MCF 10A (cell line): Measurements from ENCODE around the gene IFNL3. TPM values are rescaled to one million over a fixed set of nuclear protein-coding genes. Genes with fewer than 3 reads are reported as not detected.

Experiments
- BruUV-seq: library from RNA; stranded (reverse); fragments of 400-500 nt; replicated peaks from 2 replicates; lab custom pipeline; 2021; lab: Mats Ljungman, UMichigan
- CTCF ChIA-PET: fragments of 300-600 bp; sonication (Branson Sonifier 250); formaldehyde crosslinking; extraction: SDS; loops from one replicate; lab custom pipeline; 2021; ENCODE audit warnings: antibody characterized with exemption, inconsistent platforms; lab: Yijun Ruan, JAX
- POLR2A ChIA-PET: fragments of 300-600, 350-650 bp; sonication (Branson Sonifier 250); formaldehyde crosslinking; extraction: SDS; loops from one replicate; lab custom pipeline; 2020; ENCODE audit warnings: antibody characterized with exemption, inconsistent platforms; lab: Yijun Ruan, JAX
- DNase-seq: peaks from one replicate; pipeline ENCODE4 v3.0.0-alpha.2; 2018; ENCODE audit not compliant: unreplicated experiment
- H3K27ac Mint-ChIP-seq: one replicate; pipeline ENCODE4 v1.8.0; 2022; ENCODE audit warnings: mild to moderate bottlenecking, low read depth, mixed read lengths; ENCODE audit not compliant: unreplicated experiment
- H3K27me3 Mint-ChIP-seq: one replicate; pipeline ENCODE4 v1.8.0; 2022; ENCODE audit warnings: mixed read lengths; ENCODE audit not compliant: insufficient read depth, unreplicated experiment
- H3K36me3 Mint-ChIP-seq: one replicate; pipeline ENCODE4 v1.8.0; 2022; ENCODE audit warnings: mild to moderate bottlenecking, moderate library complexity, mixed read lengths; ENCODE audit not compliant: insufficient read depth, unreplicated experiment
- H3K4me1 Mint-ChIP-seq: one replicate; pipeline ENCODE4 v1.8.0; 2022; ENCODE audit warnings: mixed read lengths; ENCODE audit not compliant: insufficient read depth, unreplicated experiment
- H3K4me3 Mint-ChIP-seq: one replicate; pipeline ENCODE4 v1.8.0; 2022; ENCODE audit warnings: mild to moderate bottlenecking, moderate library complexity, mixed read lengths; ENCODE audit not compliant: unreplicated experiment
- H3K9me3 Mint-ChIP-seq: one replicate; pipeline ENCODE4 v1.8.0; 2022; ENCODE audit warnings: mixed read lengths; ENCODE audit not compliant: unreplicated experiment
- intact Hi-C: fragments of 100-400 bp; cut with micrococcal nuclease; formaldehyde crosslinking; loops from 2 replicates; pipeline ENCODE4 v1.14.1; 2022
- total RNA-seq: library from RNA; stranded (reverse); gene quantifications from 2 replicates; pipeline ENCODE4 v1.2.3, GENCODE V29; 2022
- TF ChIP-seq, protein P1 (sequence below): fragments of 200-600 bp; IDR thresholded peaks from one replicate; pipeline ENCODE4 v1.8.0; 2022; ENCODE audit warnings: antibody characterized with exemption, mild to moderate bottlenecking; ENCODE audit not compliant: unreplicated experiment

The IFNL3 gene
- total RNA-seq, 1 experiment from 2014 or later: not detected

DNA sequence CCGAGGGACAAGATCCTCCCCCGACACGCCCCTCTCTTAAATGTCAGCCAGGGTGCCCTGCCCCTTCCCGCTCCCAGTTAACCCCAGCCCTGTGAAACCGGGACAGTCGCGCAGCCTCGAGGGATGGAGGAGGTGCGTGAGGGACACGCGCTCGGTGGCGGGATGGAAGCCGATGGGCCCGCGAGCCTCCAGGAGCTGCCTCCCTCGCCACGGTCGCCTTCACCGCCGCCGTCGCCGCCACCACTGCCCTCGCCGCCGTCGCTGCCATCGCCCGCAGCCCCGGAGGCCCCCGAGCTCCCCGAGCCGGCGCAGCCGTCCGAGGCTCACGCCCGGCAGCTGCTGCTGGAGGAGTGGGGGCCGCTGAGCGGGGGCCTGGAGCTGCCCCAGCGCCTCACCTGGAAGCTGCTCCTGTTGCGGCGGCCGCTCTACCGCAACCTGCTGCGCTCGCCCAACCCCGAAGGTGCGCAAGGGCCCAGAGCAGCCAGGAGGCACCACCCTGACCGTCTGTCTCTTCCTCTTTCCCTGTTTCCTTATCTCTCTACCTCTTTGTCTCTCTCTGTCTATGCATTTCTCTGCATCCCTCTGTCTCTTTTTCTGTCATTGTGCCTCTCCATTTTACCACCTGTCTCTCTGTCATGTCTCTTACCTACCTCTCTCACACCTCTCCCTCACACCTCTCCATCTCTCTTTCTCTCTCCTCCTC, 47.8 kb downstream of the IFNL3 start, which contains the start of gene NCCRP1:
Gene NCCRP1, plus strand, starts transcription at position 105 of the 703 bp plus-strand sequence. Its CDS starts 19 bp downstream, at position 124.
- H3K9me3 Mint-ChIP-seq: no peaks in the 10 kb centered on the region
- DNase-seq: no peak
- CTCF ChIA-PET: interaction anchor here (0.9 kb wide), 1 partner anchor 145 kb away, joined by 3 read pairs; no protein-coding TSS in a partner anchor
- TF ChIP-seq, protein P1, sequence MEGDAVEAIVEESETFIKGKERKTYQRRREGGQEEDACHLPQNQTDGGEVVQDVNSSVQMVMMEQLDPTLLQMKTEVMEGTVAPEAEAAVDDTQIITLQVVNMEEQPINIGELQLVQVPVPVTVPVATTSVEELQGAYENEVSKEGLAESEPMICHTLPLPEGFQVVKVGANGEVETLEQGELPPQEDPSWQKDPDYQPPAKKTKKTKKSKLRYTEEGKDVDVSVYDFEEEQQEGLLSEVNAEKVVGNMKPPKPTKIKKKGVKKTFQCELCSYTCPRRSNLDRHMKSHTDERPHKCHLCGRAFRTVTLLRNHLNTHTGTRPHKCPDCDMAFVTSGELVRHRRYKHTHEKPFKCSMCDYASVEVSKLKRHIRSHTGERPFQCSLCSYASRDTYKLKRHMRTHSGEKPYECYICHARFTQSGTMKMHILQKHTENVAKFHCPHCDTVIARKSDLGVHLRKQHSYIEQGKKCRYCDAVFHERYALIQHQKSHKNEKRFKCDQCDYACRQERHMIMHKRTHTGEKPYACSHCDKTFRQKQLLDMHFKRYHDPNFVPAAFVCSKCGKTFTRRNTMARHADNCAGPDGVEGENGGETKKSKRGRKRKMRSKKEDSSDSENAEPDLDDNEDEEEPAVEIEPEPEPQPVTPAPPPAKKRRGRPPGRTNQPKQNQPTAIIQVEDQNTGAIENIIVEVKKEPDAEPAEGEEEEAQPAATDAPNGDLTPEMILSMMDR: no peak
- no peak within 1 kb of the TSS for H3K4me3 Mint-ChIP-seq
- H3K4me1 Mint-ChIP-seq: peaks cover 24% of the 10 kb centered on the region
- no peak within 1 kb of the TSS for H3K27ac Mint-ChIP-seq
- peaks cover 47% of the 10 kb centered on the region for H3K27me3 Mint-ChIP-seq
- H3K36me3 Mint-ChIP-seq: peaks cover 5% of the 10 kb centered on the region
- intact Hi-C loops: loop anchor here (10.0 kb wide), 1 partner anchor 128 kb away; the partner anchor contains the start of gene LRFN1
- no TSS peak for BruUV-seq
- POLR2A ChIA-PET: no interaction called here

DNA sequence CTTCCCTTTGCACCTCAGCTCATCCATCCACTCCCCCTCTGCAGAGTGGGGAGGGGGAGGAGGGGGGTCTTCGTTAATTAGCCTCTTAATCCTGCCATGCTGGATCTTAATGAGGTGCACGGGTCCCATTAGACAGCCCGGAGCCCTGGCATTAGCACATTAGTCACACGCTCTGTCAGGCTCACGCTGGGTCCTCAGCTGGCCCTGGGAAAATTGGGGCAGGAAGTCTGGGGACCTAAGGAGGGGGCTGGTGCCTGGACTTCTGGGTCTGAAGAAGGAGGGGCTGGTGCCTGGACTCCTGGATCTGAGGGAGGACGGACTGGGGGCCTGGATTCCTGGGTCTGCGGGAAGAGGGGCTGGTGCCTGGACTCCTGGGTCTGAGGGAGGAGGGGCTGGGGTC, 48.5 kb downstream of the IFNL3 start:
- H3K27me3 Mint-ChIP-seq: peaks cover 41% of the 10 kb centered on the region
- no TSS peak for BruUV-seq
- CTCF ChIA-PET: interaction anchor here (0.9 kb wide), 1 partner anchor 144 kb away, joined by 3 read pairs; no protein-coding TSS in a partner anchor

DNA sequence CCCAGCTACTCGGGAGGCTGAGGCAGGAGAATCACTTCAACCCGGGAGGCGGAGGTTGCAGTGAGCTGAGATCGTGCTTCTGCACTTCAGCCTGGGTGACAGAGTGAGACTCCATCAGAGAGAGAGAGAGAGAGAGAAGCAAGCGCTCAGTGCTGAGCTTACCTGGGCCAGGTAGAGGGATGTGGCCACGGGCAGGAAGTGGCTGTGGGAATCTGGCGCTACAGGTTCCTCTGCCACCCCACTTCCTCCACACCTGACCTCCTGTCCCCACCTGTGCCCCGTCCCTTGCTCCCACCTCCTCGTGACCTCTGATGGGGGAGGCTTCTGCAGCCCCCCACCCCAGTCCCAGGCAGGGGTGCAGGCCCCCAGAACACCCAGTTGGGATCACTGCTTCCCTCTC, 49.1 kb downstream of the IFNL3 start:
- ChIA-PET POLR2A (no interaction called here), CTCF (no interaction called here)
- H3K9me3 Mint-ChIP-seq: no peaks in the 10 kb centered on the region
- H3K27ac Mint-ChIP-seq: no peak overlapping the region
- BruUV-seq: no TSS peak
- intact Hi-C loops: loop anchor here (10.0 kb wide), 1 partner anchor 129 kb away; the partner anchor contains the start of gene LRFN1
- no peak overlapping the region for H3K4me3 Mint-ChIP-seq
- no peak for DNase-seq
- peaks cover 35% of the 10 kb centered on the region for H3K27me3 Mint-ChIP-seq
- H3K4me1 Mint-ChIP-seq: peaks cover 24% of the 10 kb centered on the region
- TF ChIP-seq, protein P1: no peak
- H3K36me3 Mint-ChIP-seq: peaks cover 5% of the 10 kb centered on the region

More for the DNA sequence above, 48.5 kb downstream of the IFNL3 start:
- TF ChIP-seq, protein P1: no peak
- Mint-ChIP-seq H3K4me1 (peaks cover 24% of the 10 kb centered on the region), H3K36me3 (peaks cover 5% of the 10 kb centered on the region), H3K9me3 (no peaks in the 10 kb centered on the region), H3K4me3 (no peak overlapping the region), H3K27ac (no peak overlapping the region)
- intact Hi-C loops: loop anchor here (10.0 kb wide), 1 partner anchor 128 kb away; the partner anchor contains the start of gene LRFN1
- POLR2A ChIA-PET: no interaction called here
- no peak for DNase-seq

DNA sequence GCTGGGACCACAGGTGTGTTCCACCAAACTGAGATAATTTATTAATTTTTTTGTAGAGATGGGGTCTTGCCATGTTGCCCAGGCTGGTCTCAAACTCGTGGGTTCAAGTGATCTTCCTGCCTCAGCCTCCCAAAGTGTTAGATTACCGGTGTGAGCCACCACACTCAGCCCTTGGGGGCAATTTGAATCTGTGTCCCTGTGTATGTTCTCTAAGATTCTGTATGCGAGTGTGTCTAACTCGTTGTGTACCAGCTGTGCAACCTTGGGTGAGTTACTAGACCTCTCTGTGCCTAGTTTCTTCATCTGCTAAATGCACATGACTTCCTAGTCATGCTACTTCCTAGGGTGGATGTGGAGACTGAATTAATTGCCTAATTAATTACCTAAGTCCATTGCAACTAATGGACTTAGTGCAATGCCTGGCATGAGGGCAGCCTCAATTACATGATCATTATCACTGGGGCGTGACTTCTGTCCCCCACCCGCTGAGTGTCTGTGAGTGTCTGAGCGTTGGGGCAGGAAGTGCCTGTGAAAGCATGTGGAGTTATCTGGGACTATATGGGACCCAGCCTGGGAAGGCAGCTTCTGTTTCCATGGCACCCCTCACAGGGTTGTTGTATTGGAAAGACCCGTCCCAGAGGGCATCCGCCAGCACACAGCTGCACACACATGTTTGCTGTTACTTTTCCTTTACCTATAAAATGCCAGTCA, 49.8 kb downstream of the IFNL3 start:
- intact Hi-C loops: loop anchor here (10.0 kb wide), 1 partner anchor 130 kb away; the partner anchor contains the start of gene LRFN1
- H3K4me3 Mint-ChIP-seq: no peak overlapping the region
- peaks cover 24% of the 10 kb centered on the region for H3K4me1 Mint-ChIP-seq
- no peak for DNase-seq
- no peak overlapping the region for H3K27ac Mint-ChIP-seq
- BruUV-seq: no TSS peak
- peaks cover 5% of the 10 kb centered on the region for H3K36me3 Mint-ChIP-seq
- TF ChIP-seq, protein P1: no peak
- no peaks in the 10 kb centered on the region for H3K9me3 Mint-ChIP-seq
- peaks cover 29% of the 10 kb centered on the region for H3K27me3 Mint-ChIP-seq
- POLR2A ChIA-PET: no interaction called here
- CTCF ChIA-PET: no interaction called here
